Fibroblast of lung (primary cell): ENCODE measurements around the gene LARP7. TPM values are rescaled to one million over a fixed set of nuclear protein-coding genes. Genes with fewer than 3 reads are reported as not detected.

ENCODE experiments used
- DNase-seq, 2 donors: peaks; one replicate each; pipeline versions ENCODE4 v3.0.0 to v3.0.0-alpha.2; 2010; ENCODE audit warnings: low read depth in 2 of 2
- H2AFZ ChIP-seq: 2 replicates; pipeline ENCODE4 v1.5.1; 2012; ENCODE audit warnings: low read length, control low read depth, inconsistent platforms
- H3K27ac ChIP-seq: 2 replicates; pipeline ENCODE4 v1.5.1; 2011; ENCODE audit warnings: low read length, control low read depth; ENCODE audit not compliant: insufficient read depth
- H3K27me3 ChIP-seq: 2 replicates; pipeline ENCODE4 v1.5.1; 2011; ENCODE audit warnings: mild to moderate bottlenecking, low read length; ENCODE audit not compliant: control insufficient read depth, insufficient read depth
- H3K36me3 ChIP-seq: 2 replicates; pipeline ENCODE4 v1.5.1; 2011; ENCODE audit warnings: low read length; ENCODE audit not compliant: control insufficient read depth, insufficient read depth
- H3K4me1 ChIP-seq: 2 replicates; pipeline ENCODE4 v1.5.1; 2011; ENCODE audit warnings: low read length; ENCODE audit not compliant: control insufficient read depth, insufficient read depth; ENCODE audit errors: extremely low read depth
- H3K4me2 ChIP-seq: 2 replicates; pipeline ENCODE4 v1.5.1; 2011; ENCODE audit warnings: low read length, control low read depth; ENCODE audit not compliant: insufficient read depth; ENCODE audit errors: extremely low read depth
- H3K4me3 ChIP-seq, 4 experiments: fragments of 200-600 bp in 1 of 4; sonication (generic) in 1 of 4; replicated peaks in 1 of 4; 2 replicates each; pipeline ENCODE4 v1.5.1; 2011 to 2016; ENCODE audit warnings: low read length in 4 of 4, low read depth in 3 of 4, mild to moderate bottlenecking in 3 of 4, control low read depth in 2 of 4, inconsistent platforms in 1 of 4, mixed read lengths in 1 of 4; ENCODE audit not compliant: insufficient read depth in 1 of 4; ENCODE audit errors: control extremely low read depth in 1 of 4
- H3K79me2 ChIP-seq: 2 replicates; pipeline ENCODE4 v1.5.1; 2012; ENCODE audit warnings: mild to moderate bottlenecking, low read length, inconsistent platforms; ENCODE audit not compliant: control insufficient read depth, insufficient read depth
- H3K9ac ChIP-seq: 2 replicates; pipeline ENCODE4 v1.5.1; 2011; ENCODE audit warnings: mild to moderate bottlenecking, low read length, control low read depth; ENCODE audit not compliant: insufficient read depth
- H3K9me3 ChIP-seq: 2 replicates; pipeline ENCODE4 v1.5.1; 2012; ENCODE audit warnings: low read depth, low read length; ENCODE audit not compliant: control insufficient read depth, insufficient read depth
- H4K20me1 ChIP-seq: 2 replicates; pipeline ENCODE4 v1.5.1; 2011; ENCODE audit warnings: low read length; ENCODE audit not compliant: control insufficient read depth, insufficient read depth; ENCODE audit errors: extremely low read depth
- EZH2 ChIP-seq: IDR thresholded peaks from 2 replicates; pipeline ENCODE4 v1.5.1; 2012; ENCODE audit warnings: low read length, control low read depth, mild to moderate bottlenecking; ENCODE audit errors: missing control alignments
- polyA plus RNA-seq, 2 donors: library from polyadenylated mRNA; depleted of rRNA in 1 of 2; stranded (reverse) in 1 of 2; unstranded in 1 of 2; fragments of >200 nt; gene quantifications; 2 replicates each; pipeline ENCODE4 v1.2.1, GENCODE V29; 2011 to 2012; ENCODE audit warnings: missing spikeins in 1 of 2
- total RNA-seq: library from RNA; depleted of rRNA; stranded (reverse); fragments of >200 nt; gene quantifications from 2 replicates; pipeline ENCODE4 v1.2.1, GENCODE V29; 2014
- TF ChIP-seq, protein P1 (sequence below), 2 donors: IDR thresholded peaks in 1 of 2; conservative IDR thresholded peaks in 1 of 2; 1 replicate in 1 of 2; 2 replicates in 1 of 2; pipeline ENCODE4 v1.5.1; 2011 to 2012; ENCODE audit warnings: low read length in 2 of 2, control low read depth in 1 of 2, inconsistent platforms in 1 of 2, low read depth in 1 of 2, mild to moderate bottlenecking in 1 of 2

Gene LARP7
- total and polyA plus RNA-seq, 2 donors (not counting 1 experiment from before 2014, with no cell fraction given), result 37.8 to 39.1 TPM

DNA sequence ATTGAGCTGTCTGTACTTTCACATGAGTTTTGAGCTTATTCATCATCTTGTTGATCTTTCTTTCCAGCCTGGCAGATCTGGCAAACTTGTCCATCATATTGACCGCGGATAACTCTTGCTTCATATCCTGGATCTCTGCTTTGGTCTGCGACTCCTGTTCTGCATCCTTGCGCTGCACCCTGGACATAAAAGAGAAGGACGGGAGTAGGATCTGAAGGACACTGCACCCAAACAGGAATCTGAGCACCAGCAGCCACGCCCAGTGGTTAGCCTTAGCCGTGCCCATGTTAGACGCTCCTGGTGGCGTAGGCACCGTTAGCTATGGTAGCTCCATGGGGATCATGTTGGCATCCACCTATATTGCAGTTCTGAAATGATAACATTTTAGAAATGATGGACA lies 56.6 kb downstream of the LARP7 start:
- Histone ChIP-seq H3K36me3 (no peaks in the 10 kb centered on the region), H3K4me2 (no peak overlapping the region), H3K27ac (no peak overlapping the region), H2AFZ (no peak overlapping the region), H3K4me1 (no peaks in the 10 kb centered on the region), H3K9me3 (no peaks in the 10 kb centered on the region), H3K27me3 (no peaks in the 10 kb centered on the region), H4K20me1 (no peaks in the 10 kb centered on the region), H3K79me2 (no peaks in the 10 kb centered on the region), H3K9ac (no peak overlapping the region), H3K4me3 (no peak overlapping the region)
- no peak for DNase-seq
- TF ChIP-seq EZH2, result no peak
- TF ChIP-seq, protein P1, sequence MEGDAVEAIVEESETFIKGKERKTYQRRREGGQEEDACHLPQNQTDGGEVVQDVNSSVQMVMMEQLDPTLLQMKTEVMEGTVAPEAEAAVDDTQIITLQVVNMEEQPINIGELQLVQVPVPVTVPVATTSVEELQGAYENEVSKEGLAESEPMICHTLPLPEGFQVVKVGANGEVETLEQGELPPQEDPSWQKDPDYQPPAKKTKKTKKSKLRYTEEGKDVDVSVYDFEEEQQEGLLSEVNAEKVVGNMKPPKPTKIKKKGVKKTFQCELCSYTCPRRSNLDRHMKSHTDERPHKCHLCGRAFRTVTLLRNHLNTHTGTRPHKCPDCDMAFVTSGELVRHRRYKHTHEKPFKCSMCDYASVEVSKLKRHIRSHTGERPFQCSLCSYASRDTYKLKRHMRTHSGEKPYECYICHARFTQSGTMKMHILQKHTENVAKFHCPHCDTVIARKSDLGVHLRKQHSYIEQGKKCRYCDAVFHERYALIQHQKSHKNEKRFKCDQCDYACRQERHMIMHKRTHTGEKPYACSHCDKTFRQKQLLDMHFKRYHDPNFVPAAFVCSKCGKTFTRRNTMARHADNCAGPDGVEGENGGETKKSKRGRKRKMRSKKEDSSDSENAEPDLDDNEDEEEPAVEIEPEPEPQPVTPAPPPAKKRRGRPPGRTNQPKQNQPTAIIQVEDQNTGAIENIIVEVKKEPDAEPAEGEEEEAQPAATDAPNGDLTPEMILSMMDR (conservative IDR thresholded peaks at IDR 0.05 in 1 of 2, IDR thresholded peaks at IDR 0.05 in 1 of 2; ENCODE audit: low read depth in 1 of 2, low read length in 2 of 2), result no peak

DNA sequence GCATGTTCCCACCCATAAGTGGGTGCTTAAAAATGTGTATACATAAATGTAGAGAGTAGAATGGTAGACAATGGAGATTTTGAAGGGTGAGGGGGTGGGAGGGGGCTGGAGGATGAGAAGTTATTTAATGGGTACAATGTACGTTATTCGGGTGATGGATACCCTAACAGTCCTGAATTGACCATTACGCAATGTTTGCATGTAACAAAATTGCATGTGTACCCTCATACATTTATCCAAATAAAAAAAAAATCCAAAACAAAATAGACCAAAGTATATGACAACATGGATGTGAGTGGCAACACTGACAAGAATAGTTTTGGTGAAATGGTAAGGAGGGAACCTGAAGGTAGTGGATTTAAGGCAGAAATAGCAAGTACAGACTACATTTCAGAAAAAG lies 63.7 kb downstream of the LARP7 start:
- no peak for TF ChIP-seq EZH2
- TF ChIP-seq, protein P1 (conservative IDR thresholded peaks at IDR 0.05 in 1 of 2, IDR thresholded peaks at IDR 0.05 in 1 of 2; ENCODE audit: low read depth in 1 of 2, low read length in 2 of 2), result no peak
- H3K9ac ChIP-seq, result no peak overlapping the region
- H3K27me3 ChIP-seq, result peaks cover 8% of the 10 kb centered on the region
- no peaks in the 10 kb centered on the region for H4K20me1 ChIP-seq
- H3K9me3 ChIP-seq, result no peaks in the 10 kb centered on the region
- no peaks in the 10 kb centered on the region for H3K4me1 ChIP-seq
- H3K27ac ChIP-seq, result no peak overlapping the region
- H3K79me2 ChIP-seq, result no peaks in the 10 kb centered on the region
- no peak overlapping the region for H2AFZ ChIP-seq
- no peaks in the 10 kb centered on the region for H3K36me3 ChIP-seq
- no peak overlapping the region for H3K4me3 ChIP-seq
- no peak overlapping the region for H3K4me2 ChIP-seq
- DNase-seq, result no peak

DNA sequence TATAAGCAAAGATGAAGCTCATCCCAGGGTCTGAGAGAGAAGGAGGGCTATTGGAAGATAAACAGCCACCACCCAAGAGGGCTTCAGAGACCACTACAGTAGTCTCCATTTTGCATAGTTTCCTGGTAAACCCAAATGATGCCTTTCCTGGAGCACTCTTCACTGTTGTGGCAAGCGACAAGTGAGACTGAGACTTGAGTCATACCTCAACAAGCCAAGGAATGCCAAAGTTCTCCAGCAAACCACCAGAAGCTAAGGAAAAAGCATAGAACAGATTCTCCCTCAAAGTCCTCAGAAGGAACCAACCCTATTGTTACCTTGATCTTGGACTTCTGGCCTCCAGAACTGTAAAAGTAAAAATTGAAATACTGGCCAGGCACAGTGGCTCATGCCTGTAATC lies 65.9 kb downstream of the LARP7 start:
- Histone ChIP-seq H3K4me1 (peaks cover 2% of the 10 kb centered on the region), H3K36me3 (no peaks in the 10 kb centered on the region), H3K4me3 (no peak overlapping the region), H3K27ac (no peak overlapping the region), H4K20me1 (no peaks in the 10 kb centered on the region), H3K9ac (no peak overlapping the region), H3K79me2 (no peaks in the 10 kb centered on the region), H2AFZ (no peak overlapping the region), H3K27me3 (peaks cover 18% of the 10 kb centered on the region), H3K9me3 (no peaks in the 10 kb centered on the region), H3K4me2 (no peak overlapping the region)
- no peak for TF ChIP-seq EZH2
- TF ChIP-seq, protein P1 (conservative IDR thresholded peaks at IDR 0.05 in 1 of 2, IDR thresholded peaks at IDR 0.05 in 1 of 2; ENCODE audit: low read depth in 1 of 2, low read length in 2 of 2), result no peak
- DNase-seq, result peak in 1 of 2 donors; percentile 15
